ENCODE measurements around the gene EPHB2.

EPHB2 gene

DNA sequence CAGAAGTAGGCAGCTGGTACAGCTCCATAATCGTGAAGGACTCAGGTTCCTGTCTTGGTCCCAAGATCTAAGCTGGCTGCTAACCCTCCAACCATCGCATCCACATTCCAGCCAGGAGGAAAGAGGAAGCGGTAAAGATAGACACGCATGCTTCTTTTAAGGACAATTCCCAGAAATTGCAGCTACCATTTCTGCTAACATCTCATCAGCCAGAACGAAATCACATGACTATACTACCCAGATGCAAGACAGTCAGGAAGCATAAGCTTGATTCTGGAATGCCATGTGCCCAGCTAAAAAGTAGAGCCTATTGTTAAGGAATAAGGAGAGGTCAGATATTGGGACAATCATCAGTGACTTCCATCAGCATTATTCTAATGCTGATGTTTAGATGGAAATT is 110.4 kb downstream of the EPHB2 start:
- DNase-seq (ENCODE audit: insufficient read length, low spot score) (no peak), FAIRE-seq (no peak)
- TF ChIP-seq, protein P1, sequence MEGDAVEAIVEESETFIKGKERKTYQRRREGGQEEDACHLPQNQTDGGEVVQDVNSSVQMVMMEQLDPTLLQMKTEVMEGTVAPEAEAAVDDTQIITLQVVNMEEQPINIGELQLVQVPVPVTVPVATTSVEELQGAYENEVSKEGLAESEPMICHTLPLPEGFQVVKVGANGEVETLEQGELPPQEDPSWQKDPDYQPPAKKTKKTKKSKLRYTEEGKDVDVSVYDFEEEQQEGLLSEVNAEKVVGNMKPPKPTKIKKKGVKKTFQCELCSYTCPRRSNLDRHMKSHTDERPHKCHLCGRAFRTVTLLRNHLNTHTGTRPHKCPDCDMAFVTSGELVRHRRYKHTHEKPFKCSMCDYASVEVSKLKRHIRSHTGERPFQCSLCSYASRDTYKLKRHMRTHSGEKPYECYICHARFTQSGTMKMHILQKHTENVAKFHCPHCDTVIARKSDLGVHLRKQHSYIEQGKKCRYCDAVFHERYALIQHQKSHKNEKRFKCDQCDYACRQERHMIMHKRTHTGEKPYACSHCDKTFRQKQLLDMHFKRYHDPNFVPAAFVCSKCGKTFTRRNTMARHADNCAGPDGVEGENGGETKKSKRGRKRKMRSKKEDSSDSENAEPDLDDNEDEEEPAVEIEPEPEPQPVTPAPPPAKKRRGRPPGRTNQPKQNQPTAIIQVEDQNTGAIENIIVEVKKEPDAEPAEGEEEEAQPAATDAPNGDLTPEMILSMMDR (IDR thresholded peaks at IDR 0.05; ENCODE audit: insufficient read depth, missing control alignments), result no peak

DNA sequence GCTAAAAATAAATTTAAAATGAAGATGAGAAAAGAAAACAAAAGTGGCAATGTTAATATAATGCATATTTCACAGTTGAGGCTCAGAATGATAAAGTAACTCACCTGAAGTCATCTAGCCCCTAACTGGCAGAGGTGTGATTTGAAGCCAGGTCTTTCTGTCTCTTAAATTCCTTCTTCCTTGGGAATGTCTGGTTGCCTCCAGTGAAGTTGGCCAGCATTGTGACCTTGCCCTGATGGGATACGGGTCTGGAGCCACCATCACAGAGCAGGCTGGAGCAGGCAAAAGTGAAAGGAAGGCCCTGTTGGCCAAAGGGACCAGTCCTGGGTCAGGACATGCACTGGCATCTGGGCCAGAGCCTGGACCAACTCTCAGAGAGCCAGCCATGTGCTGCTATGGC is 111.7 kb downstream of the EPHB2 start:
- TF ChIP-seq, protein P1 (IDR thresholded peaks at IDR 0.05; ENCODE audit: insufficient read depth, missing control alignments), result no peak
- no peak for DNase-seq (ENCODE audit: insufficient read length, low spot score)
- FAIRE-seq, result no peak

DNA sequence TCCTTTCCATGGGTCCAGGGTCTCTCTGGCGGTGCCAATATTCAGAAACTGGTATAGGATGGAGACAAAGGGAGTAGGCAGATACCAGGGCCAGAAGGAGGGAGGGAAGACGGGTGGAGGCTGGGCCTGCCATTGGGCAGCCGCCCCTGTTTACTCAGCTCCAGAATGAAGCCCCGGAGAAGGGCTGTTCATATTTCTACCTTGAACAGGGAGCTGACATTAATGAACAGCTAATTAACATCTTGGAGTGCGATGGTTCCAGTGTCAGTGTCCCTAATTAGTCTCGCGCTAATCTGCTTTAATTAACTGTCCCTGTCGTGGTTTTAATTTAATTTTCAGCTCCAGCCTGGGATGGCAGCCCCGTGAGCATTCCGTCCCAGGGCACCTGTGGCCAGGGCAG is 113.8 kb downstream of the EPHB2 start:
- DNase-seq (ENCODE audit: insufficient read length, low spot score) (no peak), FAIRE-seq (no peak)
- TF ChIP-seq, protein P1 (IDR thresholded peaks at IDR 0.05; ENCODE audit: insufficient read depth, missing control alignments), result no peak

DNA sequence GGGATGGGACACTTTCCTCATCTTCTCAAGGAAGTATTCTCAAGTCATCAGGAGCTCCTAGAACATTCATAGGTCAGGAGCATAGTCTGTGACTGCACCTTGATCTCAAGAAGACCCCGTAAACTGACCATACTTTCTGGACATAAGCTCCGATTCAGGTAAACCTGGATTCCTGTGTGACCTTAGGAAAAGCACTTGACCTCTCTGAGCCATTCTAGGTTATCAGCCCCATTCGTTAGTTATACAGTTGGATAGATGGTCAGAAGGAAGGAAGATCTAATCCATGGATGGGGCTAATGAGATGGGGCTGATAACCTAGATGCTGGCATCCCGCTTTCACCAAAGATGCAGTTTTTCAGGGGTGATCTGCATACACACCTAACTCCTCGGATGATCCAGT is 114.3 kb downstream of the EPHB2 start:
- TF ChIP-seq, protein P1 (IDR thresholded peaks at IDR 0.05; ENCODE audit: insufficient read depth, missing control alignments), result no peak
- DNase-seq (ENCODE audit: insufficient read length, low spot score), result no peak
- FAIRE-seq, result no peak

DNA sequence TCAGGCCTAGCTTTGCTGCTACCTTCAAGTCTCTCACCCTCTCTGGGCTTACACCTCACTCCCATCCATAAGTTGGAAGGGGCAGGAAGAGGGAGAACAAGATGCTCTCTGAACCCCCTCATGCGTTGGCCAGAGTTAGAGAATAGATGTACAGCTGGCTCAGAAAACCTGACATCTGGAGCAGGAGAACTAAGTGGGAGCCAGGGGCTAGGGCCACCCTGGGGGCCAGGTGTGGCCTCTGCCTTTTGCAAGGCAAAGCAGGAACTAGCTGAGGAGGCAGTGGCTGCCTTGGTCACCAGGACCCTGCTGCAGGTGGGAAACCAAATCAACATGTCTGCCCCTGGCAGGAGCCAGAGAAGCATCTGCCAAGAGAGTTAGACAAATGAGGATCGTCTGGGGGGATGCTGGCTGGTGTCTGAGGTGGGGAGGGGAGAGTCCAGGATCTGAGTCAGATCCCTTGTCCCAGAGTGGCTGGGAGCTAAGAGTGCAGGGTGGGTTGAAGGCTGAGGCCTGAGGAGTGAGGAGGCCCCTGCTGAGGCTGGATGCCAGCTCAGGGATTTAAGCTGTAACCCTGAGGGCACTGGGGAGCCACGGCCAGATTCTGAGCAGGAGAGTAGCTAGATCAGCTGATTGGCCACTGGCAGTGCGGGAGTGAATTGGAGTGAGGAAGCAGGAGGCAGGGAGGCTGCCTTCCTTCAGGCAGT is 115.0 kb downstream of the EPHB2 start:
- no peak for FAIRE-seq
- TF ChIP-seq, protein P1 (IDR thresholded peaks at IDR 0.05; ENCODE audit: insufficient read depth, missing control alignments), result no peak
- DNase-seq (ENCODE audit: insufficient read length, low spot score), result no peak

DNA sequence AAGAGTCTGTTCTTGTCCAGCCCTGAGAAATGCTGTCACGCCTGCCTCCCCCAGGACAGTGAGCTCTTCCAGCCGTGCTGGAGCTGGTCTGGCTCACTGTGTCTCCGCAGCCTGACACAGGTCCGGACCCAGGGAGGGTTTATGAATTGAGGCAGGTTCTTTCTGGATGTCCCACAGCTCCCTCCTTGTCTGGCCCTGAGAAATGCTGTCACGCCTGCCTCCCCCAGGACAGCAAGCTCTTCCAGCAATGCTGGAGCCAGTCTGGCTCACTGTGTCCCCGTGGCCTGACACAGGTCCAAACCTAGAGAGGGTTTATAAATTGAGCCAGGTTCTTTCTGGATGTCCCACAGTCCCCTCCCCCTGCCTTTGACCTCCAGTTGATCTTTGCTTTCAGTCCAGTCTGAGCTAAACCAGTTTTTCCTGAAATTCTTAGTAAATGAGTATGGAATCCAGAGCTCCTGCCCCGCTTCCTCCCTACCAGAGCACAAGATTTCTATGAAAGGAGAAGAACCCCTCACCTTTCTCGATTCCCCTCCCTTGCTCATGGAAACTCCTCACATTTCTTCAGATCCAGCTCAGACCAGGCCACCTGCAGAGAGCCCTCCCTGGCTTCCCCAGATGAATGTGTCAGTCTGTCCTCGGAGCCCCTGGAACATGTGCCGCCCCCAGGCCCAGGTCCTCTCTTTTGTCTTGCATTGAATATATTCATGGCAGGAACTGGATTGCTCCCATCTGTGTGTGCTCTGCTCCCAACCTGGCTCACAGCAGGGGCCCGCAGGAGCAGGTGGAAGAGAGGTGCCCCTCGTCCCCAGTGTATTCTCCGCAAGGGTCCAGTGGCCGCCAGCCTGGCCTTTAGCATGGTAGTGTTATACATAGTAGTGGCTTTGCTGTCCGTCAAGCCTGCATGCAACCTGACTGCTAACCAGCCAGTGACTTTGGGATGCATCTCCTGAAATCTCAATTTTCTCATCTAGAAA is 116.3 kb downstream of the EPHB2 start:
- no peak for FAIRE-seq
- TF ChIP-seq, protein P1 (IDR thresholded peaks at IDR 0.05; ENCODE audit: insufficient read depth, missing control alignments), result no peak
- no peak for DNase-seq (ENCODE audit: insufficient read length, low spot score)
